ELR (cell line): Measurements from ENCODE around the gene BRK1.
"Not testable (repeated sequence)": the region's sequence is repeated elsewhere in the genome, so short reads cannot be mapped to it uniquely, and the experiment has no call there.

Experiments used
- DNase-seq: peaks from one replicate; pipeline ENCODE4 v3.0.0-alpha.2; 2015; ENCODE audit warnings: low read depth

The BRK1 gene

GRCh38 chr3:10142707-10143560 is 27.5 kb downstream of the BRK1 start:
- peak; percentile 9 for DNase-seq

- no peak for DNase-seq
Measured at GRCh38 chr3:10145685-10146084, 30.2 kb downstream of the BRK1 start.

- no peak for DNase-seq
Measured at GRCh38 chr3:10149226-10149625, 33.8 kb downstream of the BRK1 start.

- DNase-seq = no peak
Measured at GRCh38 chr3:10150987-10151386, 35.5 kb downstream of the BRK1 start.

GRCh38 chr3:10154335-10155122 is 39.1 kb downstream of the BRK1 start:
- DNase-seq = no peak

GRCh38 chr3:10155123-10155472 is 39.6 kb downstream of the BRK1 start:
- DNase-seq = no peak

- no peak for DNase-seq
Measured at GRCh38 chr3:10155658-10156057, 40.2 kb downstream of the BRK1 start.

- no peak for DNase-seq
Measured at GRCh38 chr3:10157031-10157430, 41.6 kb downstream of the BRK1 start.

- not testable (repeated sequence) for DNase-seq
Measured at GRCh38 chr3:10158555-10158954, 43.1 kb downstream of the BRK1 start.

GRCh38 chr3:10160346-10160745 is 44.9 kb downstream of the BRK1 start:
- DNase-seq = no peak

- no peak for DNase-seq
Measured at GRCh38 chr3:10160925-10161324, 45.5 kb downstream of the BRK1 start.

GRCh38 chr3:10162185-10162584 is 46.7 kb downstream of the BRK1 start:
- no peak for DNase-seq

- DNase-seq = not testable (repeated sequence)
Measured at GRCh38 chr3:10164201-10164545, 48.7 kb downstream of the BRK1 start.

- peak; percentile 80 for DNase-seq
Measured at GRCh38 chr3:10164546-10165393, 49.3 kb downstream of the BRK1 start, which contains the start of gene IRAK2. Gene IRAK2, plus strand, starts transcription at chr3:10164919. Its CDS starts 36 bp downstream, at chr3:10164955.

- no peak for DNase-seq
Measured at GRCh38 chr3:10166213-10166604, 50.7 kb downstream of the BRK1 start.

GRCh38 chr3:10169000-10169496 is 53.6 kb downstream of the BRK1 start:
- DNase-seq = peak; percentile 36

- no peak for DNase-seq
Measured at GRCh38 chr3:10170915-10171478, 55.5 kb downstream of the BRK1 start.

GRCh38 chr3:10173095-10173925 is 57.8 kb downstream of the BRK1 start:
- peak; percentile 85 for DNase-seq

- peak; percentile 98 for DNase-seq
Measured at GRCh38 chr3:10173926-10174435, 58.5 kb downstream of the BRK1 start.

GRCh38 chr3:10175334-10175733 is 59.9 kb downstream of the BRK1 start:
- DNase-seq = not testable (repeated sequence)

GRCh38 chr3:10176150-10176549 is 60.7 kb downstream of the BRK1 start:
- DNase-seq = not testable (repeated sequence)
